Measurements from ENCODE around the gene CFP.
"Not testable (repeated sequence)": the region's sequence is repeated elsewhere in the genome, so short reads cannot be mapped to it uniquely, and the experiment has no call there.

CFP gene

DNA sequence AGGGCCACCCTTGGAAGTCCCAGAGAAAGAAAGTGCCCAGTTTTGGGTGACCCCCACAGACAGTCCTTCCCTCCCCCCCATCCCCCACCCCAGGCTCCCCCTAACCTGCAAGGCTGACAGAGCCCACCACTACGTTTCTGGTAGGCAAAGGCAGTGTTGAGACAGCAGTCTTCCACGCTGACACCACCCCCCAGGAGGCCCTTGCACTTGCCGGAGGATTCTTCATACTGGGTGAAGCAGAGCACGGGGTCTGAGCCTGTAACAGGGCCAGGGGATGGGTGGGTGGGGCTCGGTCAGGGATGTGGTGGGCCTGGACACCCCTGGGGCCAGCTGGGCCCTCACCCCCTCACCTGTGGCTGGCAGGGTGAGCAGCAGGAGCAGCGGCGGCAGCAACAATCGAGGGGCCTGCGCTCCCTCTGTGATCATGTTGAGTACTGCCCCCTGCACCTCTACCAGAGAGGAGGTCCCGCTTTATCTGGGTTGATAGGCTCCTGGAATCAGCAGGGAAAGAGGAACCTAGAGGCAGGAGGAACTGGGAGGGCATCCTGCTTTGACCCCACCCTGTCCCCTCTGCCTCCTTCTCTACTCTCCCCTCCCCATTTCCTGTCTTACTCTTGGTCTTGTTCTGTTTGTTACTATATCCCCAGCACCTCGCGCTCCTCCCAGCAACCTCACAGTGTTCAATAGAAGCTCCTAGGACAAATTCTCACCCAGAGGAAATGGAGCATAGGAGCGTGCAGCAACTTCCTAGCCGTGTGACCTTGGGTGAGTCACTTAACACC lies at the start of gene CFP:
Gene CFP (minus strand): TSS at position 512 of the 782 bp plus-strand sequence. CDS start 86 bp downstream, at position 426.
- no peak for DNase-seq (ENCODE audit: low read depth)

DNA sequence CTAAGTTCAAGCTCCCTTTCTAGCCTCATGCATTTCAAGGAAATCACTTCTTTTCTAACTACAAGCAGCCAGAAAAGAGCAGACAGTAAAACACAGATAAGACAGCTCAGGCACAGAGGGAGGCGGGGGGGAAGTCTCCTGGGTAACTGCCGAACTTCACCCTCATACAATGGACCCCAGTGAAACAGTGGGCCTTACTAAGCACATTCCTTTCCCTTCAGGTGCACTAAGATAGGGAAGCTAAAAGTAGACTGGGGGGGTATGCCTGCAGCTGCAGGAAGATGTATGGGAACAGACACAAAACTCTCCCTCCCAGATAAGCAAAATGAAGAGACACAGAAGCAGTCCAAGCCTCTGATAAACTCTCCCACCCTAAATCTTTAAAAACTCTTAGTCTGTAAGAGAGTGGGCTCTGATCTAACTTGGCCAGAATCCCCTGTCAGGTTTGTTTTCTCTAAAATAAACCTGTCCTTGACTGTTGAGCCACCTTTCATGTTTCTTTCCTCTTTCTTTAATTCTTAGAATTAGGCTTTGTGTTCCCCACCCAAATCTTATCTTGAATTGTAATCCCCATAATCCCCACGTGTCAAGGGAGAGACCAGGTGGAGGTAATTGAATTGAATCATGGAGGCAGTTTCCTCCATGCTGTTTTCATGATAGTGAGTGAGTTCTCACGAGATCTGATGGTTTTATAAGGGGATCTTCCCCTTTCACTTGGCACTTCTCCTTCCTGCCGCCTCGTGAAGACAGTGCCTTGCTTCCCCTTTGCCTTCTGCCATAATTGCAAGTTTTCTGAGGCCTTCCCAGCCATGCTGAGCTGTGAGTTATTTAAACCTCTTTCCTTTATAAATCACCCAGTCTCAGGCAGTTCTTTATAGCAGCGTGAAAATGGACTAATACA lies 46.5 kb upstream of the CFP start:
- not testable (repeated sequence) for DNase-seq (ENCODE audit: low read depth)

DNA sequence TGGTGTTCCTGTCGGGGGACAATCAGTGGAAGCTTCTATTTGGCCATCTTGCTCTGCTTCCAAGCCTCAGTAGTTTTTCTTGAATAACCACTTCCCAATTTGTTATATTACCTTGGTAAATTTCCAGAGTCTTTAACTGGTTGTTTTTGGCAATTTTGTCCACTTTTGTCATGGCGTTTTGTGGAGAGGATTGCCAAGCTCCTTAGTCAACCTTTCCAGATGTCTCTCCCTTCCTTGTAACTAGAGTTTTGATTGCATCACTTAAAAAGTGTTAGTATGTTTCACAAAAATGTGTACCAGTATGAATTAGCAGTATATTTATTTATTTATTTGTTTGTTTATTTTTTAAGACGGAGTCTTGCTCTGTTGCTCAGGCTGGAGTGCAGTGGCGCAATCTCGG lies 45.0 kb upstream of the CFP start:
- no peak for DNase-seq (ENCODE audit: low read depth)

DNA sequence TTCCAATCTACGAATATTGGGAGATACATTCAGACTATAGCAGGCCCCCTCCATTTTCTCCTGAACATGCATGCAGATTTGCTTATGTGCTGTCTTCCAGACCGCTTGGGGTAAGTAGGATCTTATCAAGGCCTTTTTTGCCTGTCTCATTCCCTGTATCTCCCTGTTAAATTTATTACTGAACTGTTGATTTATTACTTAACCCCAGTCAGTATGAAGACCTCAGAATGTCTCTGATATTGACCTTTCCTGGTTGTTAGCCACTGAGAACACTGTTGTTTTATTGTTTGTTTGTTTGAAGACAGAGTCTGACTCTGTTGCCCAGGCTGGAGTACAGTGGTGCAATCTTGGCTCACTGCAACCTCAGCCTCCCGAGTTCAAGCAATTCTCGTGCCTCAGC lies 36.1 kb upstream of the CFP start:
- DNase-seq (ENCODE audit: low read depth): not testable (repeated sequence)

DNA sequence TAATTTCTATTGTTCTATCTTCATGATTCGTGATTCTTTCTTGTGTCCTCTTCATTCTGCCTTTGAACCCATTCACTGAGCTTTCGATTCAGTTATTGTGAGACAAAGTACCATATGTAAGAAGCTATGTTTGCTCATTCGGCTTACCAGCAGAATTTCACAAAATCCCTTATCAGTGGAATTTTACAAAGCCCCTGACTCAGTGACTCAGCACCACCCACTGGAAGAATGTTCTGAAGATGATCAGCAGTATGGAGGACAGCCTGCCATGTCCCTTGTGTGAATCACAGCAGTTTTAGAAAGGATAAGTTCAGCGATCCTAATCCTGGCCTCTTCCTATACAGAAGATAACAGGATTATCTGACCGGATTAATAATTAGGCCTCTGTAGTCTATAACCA lies 35.0 kb upstream of the CFP start:
- DNase-seq (ENCODE audit: low read depth): no peak

DNA sequence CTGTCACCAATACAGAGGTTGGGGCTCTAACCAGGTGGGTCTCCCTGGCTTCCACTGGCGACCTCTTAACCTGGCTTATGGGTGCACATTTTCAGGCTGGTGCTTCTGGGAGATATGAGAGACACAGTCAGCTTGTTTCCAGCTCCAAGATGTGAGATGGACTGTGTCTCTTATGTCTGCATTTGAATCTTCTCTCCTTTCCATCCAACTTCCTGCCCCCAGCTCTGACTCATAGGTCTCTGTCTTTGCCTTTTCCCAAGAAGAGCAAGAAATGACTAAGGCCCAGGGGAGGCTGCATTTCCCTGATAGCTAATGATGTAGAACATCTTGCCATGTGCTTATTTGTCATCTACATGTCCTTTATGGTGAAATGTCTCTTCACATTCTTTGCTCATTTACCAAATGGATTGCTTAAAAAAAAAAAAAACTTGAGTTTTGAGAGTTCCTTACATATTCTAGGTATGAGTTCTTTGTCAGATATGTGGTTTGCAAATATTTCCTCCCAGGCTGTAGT lies 32.5 kb upstream of the CFP start:
- peak; percentile 86 for DNase-seq (ENCODE audit: low read depth)

DNA sequence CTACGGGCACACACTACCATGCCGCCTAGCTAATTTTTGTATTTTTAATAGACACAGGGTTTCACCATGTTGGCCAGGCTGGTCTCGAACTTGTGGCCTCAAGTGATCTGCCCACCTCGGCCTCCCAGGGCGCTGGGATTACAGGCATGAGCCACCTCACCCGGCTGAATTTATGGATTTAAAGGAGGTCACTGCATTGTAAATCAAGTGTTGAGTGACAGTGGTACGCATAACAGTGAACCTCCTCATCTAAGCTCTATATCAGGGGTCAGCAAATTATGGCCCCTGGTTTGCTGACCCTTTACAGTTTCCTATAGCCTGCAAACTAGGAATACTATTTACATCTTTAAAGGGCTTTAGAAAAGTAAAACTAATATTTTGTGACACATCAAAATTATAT lies 31.8 kb upstream of the CFP start:
- no peak for DNase-seq (ENCODE audit: low read depth)

DNA sequence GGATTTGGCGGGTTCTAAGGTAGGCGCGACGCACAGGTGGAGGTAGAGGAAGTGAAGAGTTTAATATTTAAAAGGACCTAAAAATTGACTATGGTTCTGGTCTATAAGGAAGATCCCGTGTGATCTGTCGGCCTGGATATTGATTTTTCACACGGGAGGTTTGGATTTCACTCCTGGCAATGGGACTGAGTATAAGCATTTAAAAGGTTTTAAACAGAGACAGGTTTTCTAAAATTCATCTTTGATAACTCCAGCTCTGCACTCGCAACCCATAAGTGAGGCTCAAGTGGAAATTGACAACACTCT lies 29.6 kb upstream of the CFP start:
- no peak for DNase-seq (ENCODE audit: low read depth)

DNA sequence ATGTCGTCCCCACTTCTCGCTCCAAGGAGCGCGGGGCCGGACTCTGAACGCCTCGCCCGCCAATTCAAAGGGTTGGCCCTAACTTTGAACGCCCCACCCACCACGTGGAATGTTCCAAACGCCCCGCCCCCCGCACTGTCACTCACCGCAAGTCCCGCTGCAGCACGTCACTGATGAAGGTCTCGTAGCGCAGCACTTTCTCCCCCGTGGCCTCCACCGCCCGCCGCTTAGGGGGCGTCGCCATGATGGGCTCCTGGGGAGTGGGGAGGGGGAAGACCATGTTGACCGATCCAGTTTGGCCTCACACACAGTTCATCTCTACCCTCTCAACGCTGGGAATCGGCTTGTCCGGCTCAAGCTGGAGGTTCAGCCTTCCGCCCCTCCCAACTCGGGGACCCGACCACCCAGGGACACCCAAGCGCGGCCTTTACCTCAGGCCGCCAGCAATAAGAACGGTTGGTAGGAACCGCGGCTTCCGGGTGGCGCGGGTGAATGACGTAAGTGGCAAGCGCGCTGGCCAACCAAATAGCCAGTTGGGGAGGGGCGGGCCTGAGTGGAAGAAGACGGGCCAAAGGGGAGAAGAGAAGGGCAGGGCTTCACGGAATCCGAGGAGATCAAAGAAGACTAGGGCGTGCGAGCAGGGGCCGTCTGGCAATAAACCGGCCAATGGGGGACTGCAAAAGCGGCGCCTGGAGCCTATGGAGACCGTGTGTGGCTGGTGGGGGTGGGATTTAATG lies 29.1 kb upstream of the CFP start, which contains the start of gene UXT:
Gene UXT (minus strand): TSS at position 497 of the 737 bp plus-strand sequence. CDS start 253 bp downstream, at position 244.
- peak; percentile 78 for DNase-seq (ENCODE audit: low read depth)

DNA sequence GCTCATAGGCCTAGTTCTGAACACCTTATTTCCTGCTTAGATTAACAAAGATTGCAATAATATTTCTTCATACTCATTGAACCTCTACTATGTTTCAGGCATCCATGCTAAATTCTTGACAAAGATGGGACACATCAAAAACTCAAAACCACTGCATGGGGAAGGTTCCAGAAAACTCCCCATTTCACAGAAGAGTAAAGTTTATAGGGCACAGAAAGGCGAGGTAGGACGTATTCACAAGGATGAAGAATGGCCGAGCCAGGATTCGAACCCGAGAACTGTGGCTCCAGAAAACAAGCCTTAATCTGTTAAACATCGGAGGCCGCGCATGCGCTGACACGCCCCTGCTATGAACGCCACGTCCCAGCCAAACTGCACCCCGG lies 28.6 kb upstream of the CFP start:
- DNase-seq (ENCODE audit: low read depth): no peak

DNA sequence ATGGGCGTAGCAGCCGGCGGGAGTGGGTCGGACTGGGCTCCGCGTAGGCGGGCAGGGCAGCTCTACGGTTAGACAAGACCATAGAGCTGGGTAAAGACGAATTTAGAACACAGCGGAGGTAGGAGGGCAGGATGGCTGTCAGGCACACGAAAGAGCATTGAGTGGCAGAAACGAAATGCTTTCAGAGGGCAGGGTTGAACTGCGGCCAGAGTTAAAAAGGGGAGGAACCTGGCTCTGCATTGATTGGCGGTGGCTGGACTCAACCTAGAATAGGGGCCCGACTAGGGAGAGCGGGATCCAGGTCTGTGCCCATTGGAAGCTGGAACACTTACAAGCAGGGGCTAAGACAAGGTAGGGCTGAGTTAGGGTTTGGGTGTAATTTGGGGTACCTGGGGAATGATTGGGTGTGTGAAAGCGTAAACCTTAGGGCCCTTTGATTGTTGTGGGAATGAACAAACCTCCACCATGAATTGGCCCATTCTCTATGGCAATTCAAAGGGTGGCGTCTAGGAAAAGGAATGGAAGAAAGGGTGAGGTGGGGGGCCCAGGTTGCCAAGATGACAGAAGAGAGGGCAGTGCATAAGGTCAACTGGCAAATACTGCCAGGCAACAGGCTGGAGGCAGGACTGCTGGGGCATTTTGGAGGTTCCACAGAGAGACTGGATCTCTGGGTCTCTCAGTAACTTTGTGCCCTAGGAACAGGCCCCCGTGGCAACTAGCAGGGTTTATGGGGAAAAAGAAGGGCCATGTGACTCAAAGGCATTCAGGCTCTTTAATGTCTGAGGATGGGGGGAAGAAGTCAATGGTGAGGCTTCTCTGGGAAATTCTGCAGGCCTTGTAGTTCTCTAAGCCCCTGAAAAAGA lies 21.5 kb upstream of the CFP start:
- DNase-seq (ENCODE audit: low read depth): no peak

DNA sequence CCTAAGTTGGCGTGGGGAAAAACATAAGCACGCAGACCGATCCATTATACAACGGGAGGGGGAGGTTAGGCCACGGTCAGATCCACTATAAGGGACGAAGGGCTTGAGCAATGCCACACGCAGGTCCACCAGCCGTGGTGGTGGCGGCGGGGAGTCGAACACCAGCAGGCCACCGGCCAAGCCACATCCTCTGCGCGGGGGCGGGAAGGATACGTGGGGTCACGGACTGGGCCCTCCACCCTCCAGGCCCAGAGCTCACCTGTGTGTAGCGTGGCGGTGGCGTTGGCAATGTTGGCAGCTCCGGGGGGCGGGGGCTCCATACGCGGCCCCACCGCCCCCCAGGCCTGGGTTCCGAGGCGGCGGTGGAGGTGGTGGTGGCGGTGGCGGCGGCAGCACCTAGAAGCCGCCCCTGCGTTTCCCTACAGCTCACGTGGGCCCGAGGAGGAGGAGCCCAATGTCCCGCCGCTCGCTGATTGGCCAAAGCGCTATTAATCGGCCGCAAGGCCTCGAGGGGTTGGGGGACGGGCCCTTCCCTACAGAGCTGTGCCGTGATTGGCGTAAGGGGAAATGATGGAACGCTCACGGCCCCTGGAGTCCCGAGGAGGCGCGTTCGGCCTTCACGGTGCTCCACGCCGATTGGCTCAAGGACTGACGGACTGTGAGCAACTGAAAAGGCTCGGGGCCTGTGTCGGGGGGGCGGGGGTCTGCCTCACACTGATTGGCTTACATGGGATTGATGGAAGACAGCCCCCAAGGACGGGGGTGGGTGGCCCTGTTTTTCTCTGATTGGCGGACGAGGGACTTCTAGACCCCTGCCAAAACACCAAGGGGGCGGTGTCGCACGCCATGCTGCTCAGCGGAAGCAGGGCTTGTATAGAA lies 20.7 kb upstream of the CFP start, which contains the start of gene ELK1:
Gene ELK1 (minus strand): TSS at position 400 of the 879 bp plus-strand sequence. CDS start 9,122 bp downstream, outside the sequence.
- DNase-seq (ENCODE audit: low read depth): peak; percentile 95

DNA sequence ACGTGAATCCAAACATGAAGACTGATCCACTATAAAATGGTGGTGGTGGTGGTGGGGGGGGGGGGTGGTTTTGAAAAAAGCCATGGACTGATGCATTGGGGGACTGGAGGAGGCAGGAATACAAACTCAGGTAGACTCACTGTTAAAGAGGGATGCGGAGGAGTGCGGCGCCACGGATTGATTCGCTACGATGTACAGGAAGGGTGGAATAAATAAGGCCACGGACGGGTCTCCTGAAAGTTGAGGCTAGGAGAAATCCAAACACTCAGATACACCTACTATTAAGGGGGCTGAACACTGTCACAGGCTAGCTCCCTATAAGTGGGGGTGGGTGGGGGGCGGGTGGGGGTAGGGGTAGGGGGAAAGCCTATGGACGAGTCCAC lies 20.0 kb upstream of the CFP start:
- no peak for DNase-seq (ENCODE audit: low read depth)

DNA sequence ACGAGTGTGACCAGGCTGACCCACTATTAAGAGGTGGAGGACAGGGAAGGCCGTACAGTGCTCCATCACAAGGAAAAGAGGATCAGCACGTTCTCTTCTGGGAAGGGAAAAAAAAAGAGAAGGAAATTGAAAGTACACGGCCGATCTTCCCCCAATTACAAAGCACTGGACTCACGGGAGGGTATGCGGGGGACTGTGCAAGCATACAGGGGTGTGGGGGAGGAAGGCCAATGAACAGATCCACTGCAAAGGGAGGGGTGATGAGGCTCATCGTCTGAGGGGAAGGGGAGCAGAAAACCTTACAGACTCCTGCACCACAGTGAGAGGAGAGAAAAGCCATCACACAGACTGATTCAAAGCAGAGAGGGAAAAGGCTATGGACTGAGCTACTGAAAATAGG lies 19.5 kb upstream of the CFP start:
- DNase-seq (ENCODE audit: low read depth): no peak

DNA sequence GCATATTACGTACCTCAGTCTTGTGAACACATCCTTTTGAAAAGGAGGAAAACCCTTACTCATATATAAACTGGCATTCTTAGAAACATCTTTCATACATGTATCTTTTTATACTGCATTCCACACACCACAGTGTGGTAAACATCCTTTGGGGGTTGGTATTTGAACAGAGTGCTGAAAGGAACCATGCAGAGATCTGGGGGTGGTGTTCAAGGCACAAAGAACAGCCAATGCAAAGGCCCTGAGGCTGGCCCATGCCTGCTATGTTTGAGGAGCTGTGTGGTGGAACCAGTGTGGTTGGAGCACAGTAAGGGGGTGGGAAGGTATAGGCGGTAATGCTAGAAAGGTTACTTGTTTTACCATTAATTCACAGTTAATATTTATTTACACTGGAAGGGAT lies 18.6 kb upstream of the CFP start:
- no peak for DNase-seq (ENCODE audit: low read depth)

DNA sequence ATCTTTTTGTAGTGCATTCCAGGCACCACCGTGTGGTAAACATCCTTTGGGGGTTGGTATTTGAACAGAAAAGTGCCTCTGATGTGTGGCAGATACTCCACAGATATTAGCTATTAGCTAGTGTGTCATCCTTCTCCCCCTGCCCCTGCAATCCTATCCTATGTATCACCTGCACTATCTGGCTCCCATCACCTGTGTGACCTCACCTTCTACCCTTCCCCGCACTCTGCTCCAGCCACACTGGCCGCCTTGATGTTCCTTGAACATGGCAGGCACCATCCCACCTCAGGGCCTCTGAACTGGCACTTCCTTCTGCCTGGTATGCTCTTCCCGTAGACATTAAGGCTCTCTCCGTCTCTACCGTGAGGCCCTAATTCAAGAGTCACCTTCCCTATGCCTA lies 16.9 kb upstream of the CFP start:
- no peak for DNase-seq (ENCODE audit: low read depth)

DNA sequence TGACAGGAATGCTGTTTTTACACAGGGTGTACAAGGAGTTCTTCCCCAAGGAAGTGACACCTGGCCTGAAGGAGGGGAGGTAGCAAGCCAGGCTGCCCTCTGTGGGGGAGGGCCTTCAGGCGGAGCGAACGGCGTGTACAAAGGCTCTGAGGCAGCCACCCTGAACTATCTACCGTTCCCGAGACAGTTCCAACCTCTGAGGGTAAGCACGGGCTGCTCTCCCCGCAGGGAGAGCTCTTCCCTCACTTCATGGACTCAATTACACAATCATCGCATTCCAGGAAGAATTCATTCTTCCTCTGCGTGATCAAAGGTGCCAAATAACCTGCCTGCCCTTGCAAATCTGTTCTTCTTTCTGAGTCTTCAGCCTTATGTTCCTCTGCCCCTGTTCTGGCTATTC lies 15.8 kb upstream of the CFP start:
- no peak for DNase-seq (ENCODE audit: low read depth)

DNA sequence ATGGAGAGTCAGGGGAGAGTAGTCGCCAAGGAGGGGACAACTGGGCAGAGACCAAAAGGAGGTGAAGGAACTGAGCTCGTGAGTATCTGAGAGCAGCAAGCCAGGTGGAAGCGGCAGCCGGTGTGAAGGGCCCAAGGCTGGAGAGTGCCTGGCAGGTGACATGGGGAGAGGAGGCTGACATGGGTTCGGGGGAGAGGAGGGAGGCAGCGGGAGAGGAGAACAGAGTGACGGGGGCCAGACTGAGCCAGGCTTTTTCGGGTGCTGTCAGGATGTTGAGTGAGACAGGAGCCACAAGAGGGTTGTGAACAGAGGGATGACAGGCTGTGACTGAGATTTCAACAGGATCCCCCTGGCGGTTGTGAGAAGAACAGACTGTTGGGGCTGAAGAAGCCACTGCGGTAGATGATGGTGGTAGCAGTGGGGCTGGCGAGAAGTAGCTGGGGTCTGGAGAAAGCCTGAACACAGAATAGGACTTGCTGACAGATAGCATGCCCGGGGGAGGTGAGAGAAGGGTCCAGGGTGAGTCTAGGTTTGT lies 14.9 kb upstream of the CFP start:
- no peak for DNase-seq (ENCODE audit: low read depth)

DNA sequence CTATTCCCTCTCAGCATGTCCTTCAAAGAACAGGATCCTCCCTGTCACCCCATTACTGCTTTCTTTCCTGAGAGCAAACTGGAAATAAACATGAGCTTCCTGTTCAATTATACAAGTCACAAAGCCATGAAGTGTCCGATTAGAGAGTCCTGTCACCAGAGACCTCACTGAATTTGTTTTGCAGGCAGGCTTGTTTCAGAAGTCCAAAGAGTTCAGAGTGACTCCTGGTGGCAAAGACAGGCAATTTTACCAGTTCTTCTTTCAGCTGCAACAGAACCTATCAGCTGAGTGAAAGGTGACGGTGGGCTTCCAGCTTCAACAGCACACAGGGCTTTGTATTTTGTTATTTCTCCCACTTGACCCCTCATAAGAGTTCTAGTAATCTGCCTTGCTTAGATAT lies 14.2 kb upstream of the CFP start:
- no peak for DNase-seq (ENCODE audit: low read depth)

DNA sequence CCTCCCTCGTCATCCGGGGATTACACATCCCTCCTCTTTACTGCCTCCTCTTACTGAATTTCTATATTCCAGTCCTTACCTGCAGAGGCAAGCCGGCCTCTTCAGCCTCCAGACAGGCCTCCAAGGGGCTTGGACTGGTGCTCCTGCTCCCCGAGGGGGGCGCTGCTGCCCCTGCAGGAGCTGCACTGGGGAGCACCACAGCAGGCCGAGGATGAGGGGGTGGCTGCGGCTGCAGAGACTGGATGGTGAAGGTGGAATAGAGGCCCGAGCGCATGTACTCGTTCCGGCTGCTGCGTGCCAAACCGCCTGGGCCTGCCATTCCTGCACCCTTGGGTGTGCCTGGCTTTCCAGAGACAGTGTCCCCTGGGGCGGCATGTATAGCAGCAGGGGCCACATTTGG lies 9.1 kb upstream of the CFP start:
- no peak for DNase-seq (ENCODE audit: low read depth)
